GM19324 (cell line): ENCODE measurements around the gene ANKRD63.

ENCODE experiments used
- ATAC-seq: cut with Tn5 transposase; IDR thresholded peaks from one replicate; pipeline ENCODE4 v1.9.1; 2021; ENCODE audit warnings: mild to moderate bottlenecking, moderate library complexity; ENCODE audit not compliant: unreplicated experiment, low FRiP score

Gene ANKRD63

DNA sequence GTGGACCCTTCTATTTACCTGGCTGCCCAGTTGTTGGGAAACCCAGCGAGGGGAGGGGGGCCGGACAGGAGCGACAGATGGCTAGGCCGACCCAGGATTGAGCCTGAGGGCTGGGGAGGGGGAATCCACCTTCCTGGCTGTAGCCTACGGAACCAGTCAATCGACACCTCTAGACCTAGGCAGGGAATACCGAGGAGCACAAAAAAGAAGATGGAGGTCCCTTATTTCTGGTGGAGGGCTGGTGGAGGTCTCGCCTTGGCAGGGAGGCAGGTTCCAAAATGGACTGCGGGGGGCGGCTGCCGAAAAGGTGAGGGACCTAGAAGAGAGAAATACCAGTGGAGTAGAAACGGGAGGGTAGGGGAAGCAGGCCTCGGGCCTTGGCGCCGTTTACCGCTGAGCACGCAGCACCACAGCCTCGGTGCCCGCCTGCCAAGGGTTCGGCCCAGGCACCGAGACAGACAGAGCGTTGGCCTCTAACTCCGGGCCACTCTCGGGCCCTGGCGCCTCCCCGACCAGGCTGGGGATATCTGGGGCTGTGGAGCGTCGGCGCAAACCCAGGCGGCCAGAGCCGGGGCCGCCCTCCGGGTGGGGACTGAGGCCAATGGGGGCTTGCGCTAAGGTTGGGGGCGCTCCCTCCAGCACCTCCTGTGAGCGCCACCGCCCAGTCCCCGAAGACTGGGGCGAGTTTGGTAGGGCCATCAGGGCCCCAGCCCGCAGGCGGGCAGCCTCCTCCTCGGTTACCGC is 1.6 kb downstream of the ANKRD63 start:
- ATAC-seq: no peak

DNA sequence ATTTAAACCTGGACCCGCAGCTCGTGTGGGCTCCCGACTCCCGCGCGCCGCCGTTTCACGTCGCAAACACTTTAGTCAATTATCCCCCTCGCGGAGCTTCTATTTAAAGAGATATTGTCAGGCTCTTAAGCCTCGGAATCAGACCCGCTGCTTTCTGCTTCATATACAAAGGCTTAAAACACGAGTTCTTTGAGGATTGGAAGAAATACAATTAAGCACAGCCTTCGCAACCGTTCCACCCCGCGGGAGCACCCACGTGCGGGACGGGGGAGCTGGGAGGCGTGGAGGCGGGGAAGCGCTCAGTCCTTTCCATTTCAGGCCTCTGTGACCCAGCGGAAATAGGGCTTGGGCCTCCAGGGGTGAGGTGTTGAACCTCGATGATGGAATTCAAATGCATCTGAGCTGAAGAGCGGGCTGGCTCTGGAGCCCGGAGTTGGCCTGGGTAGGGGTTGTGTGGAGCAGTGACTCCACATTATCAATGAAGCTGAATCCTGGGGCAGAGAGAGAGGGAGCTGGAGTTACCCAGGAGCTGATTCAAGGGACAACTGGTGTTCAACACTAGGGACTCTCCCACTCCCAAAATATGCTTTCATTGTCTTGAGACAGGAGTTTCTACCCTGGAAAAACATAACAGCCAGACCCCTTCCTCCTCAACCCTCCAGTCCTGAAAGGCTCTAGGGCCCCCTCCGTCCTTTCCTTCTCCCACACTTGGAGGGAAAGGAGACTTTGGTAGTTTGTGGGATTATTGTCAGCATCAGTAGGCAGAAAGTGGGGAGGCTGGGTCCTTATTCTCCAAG is 2.4 kb downstream of the ANKRD63 start:
- ATAC-seq: no peak

DNA sequence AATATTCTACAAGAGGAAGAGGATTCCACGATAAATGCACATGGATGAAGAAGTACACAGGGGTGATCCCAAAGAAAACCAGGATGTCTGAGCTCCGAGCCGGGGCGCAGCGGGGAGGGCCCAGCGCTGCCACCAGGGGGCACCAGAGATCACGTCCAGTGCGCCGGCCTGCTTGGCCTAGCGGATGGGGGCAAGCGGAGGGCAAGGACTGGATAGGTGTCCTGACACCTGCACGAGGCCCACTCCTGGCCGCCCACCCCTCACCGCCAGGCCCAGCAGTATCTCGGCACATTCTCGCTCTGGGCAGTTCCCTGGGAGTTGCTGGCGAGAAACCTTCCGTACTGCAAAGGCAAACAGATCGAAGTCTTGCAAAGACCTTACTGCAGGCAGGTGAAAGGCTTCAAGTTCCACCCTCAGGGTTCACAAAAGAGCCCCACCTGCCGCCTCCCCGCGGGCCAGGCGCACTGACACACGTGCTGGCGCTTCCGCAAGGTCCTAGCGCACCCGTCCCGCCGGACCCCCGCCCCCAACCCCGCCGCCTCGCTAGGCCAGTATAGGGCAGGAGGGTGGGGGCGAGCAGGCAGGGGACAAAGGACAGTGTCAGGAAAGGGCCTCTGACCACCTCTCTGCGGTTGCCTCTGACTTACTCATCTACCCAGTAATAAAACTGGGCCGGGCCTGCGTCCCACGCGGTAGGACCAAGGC is 3.3 kb downstream of the ANKRD63 start:
- no peak for ATAC-seq

DNA sequence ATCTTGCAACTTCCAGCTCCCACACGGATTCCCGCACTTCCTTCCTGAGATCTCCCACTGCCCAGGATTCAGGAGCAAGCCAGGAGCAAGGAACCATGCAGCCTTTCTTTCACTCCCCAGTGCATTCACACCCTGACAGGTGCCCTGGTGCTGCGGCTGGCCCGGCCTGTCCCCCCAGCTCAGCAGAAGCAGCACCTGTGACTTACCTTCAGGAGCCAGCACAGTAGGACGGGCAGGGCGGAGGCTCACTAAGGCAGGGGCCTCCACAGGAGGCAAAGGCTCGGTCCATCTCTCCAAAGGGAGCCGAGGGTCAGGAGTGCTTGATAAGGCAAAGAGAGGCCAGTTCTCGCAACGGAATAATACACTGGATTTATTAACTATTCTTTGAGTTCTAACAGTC is 4.8 kb downstream of the ANKRD63 start:
- no peak for ATAC-seq

DNA sequence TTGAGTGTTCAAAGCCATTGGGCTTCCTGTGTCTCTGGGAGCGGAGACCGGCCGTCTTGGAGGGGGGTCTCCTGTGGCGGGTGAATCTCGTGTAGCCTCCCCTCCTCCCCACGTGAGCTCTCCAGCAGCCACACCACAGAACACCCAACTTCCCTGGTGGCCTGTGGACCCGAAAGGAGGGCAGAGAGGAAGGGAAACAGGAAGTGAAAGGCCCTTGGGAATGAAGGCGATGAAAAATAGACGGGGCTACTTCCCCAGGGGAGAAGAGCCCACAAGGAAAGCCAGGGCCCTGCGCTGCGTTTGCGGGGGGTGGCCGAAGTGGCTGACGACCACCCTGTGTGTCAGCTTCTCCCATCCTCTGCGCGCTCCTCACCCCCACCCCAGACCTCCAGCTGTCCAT is 5.4 kb downstream of the ANKRD63 start:
- ATAC-seq: no peak

DNA sequence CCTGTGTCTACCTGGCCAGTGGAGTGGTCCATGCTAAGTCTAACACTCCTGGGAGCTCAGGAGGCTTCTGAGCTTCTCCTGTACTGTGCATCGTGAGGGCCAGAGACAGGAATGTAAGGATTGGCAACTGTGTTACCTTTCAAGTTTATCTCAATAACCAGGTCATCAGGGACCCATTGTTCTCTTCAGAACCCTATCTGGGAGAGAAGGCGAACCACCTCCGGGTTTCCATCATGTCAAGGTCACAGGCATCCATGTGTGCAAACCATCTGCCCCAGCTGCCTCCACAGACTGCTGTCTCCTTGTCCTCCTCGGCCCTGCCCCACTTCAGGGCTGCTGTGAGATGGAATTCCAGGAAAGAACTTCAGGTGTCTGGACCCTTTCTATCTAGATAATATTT is 5.9 kb downstream of the ANKRD63 start:
- no peak for ATAC-seq

DNA sequence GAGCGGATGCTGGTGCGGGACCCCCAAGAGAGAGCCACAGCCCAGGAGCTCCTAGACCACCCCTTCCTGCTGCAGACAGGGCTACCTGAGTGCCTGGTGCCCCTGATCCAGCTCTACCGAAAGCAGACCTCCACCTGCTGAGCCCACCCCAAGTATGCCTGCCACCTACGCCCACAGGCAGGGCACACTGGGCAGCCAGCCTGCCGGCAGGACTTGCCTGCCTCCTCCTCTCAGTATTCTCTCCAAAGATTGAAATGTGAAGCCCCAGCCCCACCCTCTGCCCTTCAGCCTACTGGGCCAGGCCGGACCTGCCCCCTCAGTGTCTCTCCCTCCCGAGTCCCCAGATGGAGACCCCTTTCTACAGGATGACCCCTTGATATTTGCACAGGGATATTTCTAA is 6.9 kb downstream of the ANKRD63 start:
- ATAC-seq: no peak

DNA sequence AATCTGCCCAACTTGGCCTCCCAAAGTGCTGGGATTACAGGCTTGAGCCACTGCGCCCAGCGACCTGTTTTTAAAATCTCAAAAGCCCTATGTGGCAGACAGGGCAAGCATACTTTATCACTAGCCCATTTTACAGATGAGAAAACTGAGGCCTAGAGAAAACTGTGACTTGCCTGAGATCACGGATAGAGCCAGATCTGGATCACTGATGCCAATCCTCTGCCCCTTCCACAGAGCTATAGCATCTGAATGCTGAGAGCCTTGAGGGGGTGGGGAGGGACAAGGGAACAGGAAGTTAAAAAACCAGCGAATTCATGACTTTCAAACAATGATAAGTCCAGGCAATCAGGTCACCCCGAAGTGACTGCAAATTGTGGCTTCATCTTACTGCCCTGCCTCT is 7.3 kb downstream of the ANKRD63 start:
- ATAC-seq: no peak

DNA sequence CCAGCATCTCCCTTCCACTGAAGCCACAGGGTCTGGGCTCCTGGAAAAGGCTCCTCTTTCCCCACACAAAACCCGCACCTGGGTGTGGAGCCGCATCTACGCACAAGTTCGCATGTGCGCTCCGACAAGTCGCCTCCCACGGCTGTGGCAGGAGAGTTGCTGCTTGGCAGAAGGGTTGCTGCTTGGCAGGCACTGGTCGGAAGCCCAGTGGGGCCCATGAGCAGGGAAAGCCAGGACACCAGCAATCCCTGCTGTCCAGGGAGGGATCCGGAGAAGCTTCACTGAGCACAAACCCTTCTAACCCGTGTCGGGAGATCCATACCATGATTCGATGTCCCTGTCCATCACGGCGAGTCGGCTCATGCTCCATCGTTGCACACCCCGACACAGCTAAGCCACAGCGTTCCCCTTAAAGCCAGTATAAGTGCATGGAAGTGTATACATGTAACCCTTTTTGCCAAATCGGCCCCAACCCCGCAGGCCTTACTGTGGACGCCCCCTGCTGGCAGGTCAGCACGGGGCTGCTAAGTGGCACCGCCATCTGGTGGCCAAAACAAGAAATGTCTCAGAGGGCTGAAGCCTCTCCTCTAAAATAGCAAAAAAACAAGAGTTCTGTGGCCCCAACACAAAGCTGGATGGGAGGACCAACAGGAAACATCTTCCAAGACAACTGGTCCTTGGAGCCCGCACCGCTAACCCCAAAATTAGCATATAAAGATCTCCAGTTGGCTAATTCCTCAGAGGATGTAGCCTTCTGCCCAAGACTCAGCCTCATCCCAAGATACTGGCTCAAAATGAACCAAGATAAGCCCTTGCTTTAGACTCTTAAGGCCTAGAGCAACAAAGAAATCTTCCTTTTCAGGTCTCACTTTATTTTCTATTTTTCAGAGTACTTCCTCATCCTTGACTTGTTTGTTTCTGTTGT is 8.3 kb downstream of the ANKRD63 start:
- ATAC-seq: no peak

DNA sequence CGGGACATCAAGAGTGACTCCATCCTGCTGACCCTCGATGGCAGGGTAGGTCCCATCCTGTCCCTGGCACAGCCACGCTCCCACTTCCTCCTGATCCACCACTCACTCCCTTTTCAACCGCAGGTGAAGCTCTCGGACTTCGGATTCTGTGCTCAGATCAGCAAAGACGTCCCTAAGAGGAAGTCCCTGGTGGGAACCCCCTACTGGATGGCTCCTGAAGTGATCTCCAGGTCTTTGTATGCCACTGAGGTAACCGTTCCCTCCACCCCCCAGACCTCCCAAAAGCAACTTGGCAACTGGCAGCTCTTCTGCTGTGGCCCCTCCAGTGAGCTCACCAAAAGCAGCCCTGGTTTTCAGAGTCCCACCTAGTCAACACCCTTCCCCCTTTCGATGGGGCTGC is 9.4 kb downstream of the ANKRD63 start:
- ATAC-seq: no peak

DNA sequence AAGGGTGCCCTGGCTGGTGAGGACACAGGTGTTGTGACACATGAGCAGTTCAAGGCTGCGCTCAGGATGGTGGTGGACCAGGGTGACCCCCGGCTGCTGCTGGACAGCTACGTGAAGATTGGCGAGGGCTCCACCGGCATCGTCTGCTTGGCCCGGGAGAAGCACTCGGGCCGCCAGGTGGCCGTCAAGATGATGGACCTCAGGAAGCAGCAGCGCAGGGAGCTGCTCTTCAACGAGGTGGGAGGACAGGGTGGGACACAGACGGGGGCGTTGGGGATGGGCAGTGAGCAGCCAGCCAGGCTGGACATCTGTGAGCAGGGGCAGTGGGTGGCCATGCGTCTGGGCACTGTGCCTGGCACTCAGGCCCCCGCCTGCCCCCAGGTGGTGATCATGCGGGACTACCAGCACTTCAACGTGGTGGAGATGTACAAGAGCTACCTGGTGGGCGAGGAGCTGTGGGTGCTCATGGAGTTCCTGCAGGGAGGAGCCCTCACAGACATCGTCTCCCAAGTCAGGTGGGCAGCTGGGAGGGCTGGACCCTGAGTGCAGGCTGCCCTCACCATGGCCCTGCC is 10.3 kb downstream of the ANKRD63 start:
- no peak for ATAC-seq

DNA sequence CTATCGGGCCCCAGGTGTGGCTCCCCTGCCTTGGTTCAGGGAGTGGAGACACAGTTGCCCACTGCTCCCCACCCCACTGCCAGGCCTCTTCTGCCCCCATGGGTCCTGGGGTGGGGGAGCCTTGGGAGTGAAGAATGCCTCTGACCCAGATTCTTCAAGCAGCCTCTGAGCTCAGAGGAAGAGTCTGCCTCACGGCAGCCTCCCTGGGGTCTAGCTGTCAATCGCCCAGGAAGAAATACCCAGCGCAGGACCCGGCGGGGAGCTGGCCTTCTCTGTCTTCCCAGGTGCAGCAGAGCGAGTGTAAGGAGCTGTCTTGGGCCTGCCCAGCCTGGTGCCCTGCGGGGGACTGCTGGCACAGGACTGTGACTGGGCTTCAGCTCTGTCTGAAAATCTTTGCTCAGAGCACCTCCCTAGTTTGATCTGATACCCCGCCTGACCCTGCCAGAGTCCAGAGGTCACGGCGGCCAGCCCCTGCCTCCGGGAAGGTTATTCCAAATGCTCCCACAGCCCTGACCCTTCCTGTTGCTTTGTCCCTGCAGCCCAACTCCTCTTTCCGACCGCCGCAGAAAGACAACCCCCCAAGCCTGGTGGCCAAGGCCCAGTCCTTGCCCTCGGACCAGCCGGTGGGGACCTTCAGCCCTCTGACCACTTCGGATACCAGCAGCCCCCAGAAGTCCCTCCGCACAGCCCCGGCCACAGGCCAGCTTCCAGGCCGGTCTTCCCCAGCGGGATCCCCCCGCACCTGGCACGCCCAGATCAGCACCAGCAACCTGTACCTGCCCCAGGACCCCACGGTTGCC is 11.0 kb downstream of the ANKRD63 start:
- no peak for ATAC-seq

DNA sequence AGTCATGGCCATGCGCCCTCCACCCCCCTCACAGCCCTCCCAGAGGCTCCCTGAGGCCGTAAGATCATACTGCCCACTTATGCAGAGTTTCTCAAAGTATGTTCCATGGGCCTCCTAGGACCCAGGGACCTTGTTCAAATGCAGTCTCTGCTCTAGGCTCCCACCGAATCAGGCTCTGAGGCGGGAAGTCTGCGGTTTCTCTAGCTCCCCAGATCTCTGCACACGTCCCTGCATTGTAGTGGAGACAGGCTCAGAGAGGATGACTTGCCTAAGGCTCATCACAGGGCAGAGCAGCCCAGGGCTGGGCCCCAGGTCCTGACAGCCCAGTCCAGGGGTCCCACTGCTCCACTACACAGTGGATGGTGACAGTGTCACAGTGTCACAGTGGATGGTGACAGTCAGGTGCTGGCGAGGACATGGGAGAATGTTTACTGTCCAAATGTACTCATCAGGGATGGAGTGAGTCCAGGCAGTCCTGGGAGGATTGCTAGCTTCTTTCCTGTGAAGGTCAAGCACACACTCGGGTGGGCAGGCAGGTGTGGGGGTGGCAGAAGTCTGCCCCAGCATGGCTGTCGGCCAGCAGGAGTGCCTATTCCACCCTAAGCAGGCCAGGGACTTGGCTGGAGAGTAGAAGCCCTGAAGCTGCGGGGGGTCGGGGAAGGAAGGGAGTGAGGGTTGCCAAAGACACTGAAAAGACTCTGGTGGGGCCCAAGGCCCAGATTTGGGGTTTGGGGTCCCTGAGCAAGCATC is 12.4 kb downstream of the ANKRD63 start:
- ATAC-seq: no peak

DNA sequence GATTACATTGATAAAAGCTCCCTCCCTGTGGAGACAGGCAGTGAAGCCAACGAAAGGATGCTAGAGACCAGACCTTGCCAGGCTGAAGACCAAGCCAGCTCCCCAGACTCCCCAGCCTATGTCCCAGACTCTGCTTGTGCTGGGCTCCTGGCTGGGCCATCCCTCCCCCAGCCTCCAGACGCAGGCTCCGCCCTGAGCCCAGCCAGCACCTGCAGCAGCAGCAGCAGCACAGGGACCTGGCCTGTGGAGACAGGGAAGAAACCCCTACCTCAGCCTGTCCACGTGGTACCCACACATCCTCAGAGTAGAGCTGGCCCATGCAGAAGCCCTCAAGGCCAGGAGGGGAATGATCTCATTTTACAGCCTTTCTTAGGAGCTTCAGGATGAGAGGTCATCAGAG is 13.3 kb downstream of the ANKRD63 start:
- ATAC-seq: no peak

DNA sequence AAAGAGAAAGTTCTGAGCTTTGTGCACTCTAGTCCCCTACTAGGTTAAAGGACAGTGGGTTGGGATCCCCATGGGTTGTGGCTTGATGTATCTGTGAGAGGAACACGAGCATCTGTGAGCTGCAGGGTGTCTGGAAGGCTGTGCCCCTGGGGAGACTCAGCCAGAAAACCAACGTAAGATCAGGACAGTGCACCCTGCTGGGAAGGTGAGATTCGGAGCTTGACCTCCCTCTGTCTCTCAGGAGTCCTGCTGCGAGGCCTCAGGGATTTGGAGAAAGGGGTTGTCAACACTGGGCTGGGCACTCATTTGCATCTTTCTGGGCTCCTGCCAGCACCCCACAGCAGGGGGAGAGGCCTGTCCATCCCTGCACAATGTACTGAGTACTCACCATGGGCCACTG is 15.2 kb downstream of the ANKRD63 start:
- no peak for ATAC-seq

DNA sequence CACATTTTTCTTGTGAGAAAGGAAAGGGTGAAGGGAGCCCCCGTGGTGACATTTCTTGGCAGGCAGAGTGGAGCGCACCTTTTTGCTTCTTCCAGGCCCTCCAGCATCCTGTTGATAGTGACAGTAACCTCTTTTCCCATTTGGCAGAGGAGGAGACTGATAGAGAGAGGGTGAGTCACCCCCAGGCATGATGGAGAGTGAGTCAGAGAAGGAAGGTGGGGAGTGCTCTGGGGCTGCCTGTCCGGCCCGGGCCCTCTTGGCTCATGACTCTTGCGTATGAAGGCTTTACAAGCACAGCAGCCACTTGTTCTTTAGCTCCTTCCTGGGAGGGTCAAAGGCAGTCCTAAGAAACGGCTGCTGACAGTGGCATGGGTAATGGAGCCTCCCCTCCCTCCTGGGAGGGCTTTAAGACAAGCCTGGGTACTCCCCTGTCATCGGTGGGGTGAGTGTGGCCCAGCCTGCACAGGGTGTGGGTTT is 16.0 kb downstream of the ANKRD63 start:
- no peak for ATAC-seq

DNA sequence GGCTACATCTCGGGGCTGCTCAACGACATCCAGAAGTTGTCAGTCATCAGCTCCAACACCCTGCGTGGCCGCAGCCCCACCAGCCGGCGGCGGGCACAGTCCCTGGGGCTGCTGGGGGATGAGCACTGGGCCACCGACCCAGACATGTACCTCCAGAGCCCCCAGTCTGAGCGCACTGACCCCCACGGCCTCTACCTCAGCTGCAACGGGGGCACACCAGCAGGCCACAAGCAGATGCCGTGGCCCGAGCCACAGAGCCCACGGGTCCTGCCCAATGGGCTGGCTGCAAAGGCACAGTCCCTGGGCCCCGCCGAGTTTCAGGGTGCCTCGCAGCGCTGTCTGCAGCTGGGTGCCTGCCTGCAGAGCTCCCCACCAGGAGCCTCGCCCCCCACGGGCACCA is 17.0 kb downstream of the ANKRD63 start:
- ATAC-seq: no peak

DNA sequence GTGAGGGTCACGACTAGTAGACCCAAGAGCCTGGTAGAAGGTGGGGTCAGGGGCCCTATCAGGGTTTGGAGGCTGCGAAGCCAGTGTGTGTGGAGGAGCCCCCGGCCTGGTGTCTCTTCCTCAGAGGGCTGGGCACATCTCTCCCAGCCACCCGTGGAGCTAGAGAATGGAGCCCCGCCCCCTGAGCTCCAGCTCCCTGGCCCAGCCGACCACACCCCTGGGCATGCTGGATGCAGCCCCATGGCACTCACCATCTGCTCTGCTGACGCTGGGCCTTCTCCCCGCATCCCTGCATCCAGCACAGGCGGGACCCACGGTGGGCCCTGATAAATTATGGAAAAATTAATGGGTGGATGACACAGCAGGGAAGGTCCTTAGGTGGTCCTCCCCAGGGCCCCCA is 17.5 kb downstream of the ANKRD63 start:
- no peak for ATAC-seq
